Upper lobe of left lung (tissue), 4 donors: ENCODE data around the gene LSM14B.

Experiments
- CTCF ChIP-seq, 6 experiments: fragments of 450-650 bp in 4 of 6; fragments of 200-600 bp in 2 of 6; sonication (generic) in 2 of 6; IDR thresholded peaks; one replicate each; pipeline ENCODE4 v1.5.1; 2016 to 2019; ENCODE audit warnings: antibody characterized with exemption in 6 of 6
- EP300 ChIP-seq, 4 donors: sonication (generic); formaldehyde crosslinking; IDR thresholded peaks; one replicate each; pipeline ENCODE4 v1.5.1; 2017; ENCODE audit warnings: antibody characterized with exemption in 4 of 4, control low read depth in 2 of 4
- POLR2A ChIP-seq, 4 donors: fragments of 450-650 bp; IDR thresholded peaks; one replicate each; pipeline ENCODE4 v1.5.1; 2016 to 2017; ENCODE audit warnings: antibody characterized with exemption in 4 of 4, mild to moderate bottlenecking in 2 of 4
- POLR2AphosphoS5 ChIP-seq, 2 donors: sonication (generic); formaldehyde crosslinking; IDR thresholded peaks; one replicate each; pipeline ENCODE4 v1.5.1; 2017; ENCODE audit warnings: antibody characterized with exemption in 2 of 2

GRCh38 chr20:62139636-62140035 lies 17.4 kb downstream of the LSM14B start:
- TF ChIP-seq CTCF (IDR thresholded peaks at IDR 0.05) (no peak), POLR2AphosphoS5 (IDR thresholded peaks at IDR 0.05) (no peak), POLR2A (IDR thresholded peaks at IDR 0.05) (no peak), EP300 (IDR thresholded peaks at IDR 0.05) (no peak)
